SU-DHL-6 (cell line): ENCODE data around the gene CCDC102A.
"Not testable (repeated sequence)": the region's sequence is repeated elsewhere in the genome, so short reads cannot be mapped to it uniquely, and the experiment has no call there.

Experiments used
- EZH2phosphoT487 ChIP-seq: fragments of 200-600 bp; sonication (generic), shearing (Covaris generic); conservative IDR thresholded peaks from 2 replicates; pipeline ENCODE4 v1.6.1; 2018; ENCODE audit warnings: mild to moderate bottlenecking, antibody characterized with exemption, low read length, moderate library complexity, mixed read lengths
- TF ChIP-seq, protein P1 (sequence below): fragments of 200-600 bp; sonication (generic); IDR thresholded peaks from one replicate; pipeline ENCODE4 v1.5.1; 2017; ENCODE audit warnings: antibody characterized with exemption, mild to moderate bottlenecking, low read length, moderate library complexity; ENCODE audit not compliant: insufficient read depth, poor library complexity, severe bottlenecking

GRCh38 chr16:57568772-57569171 is 32.4 kb upstream of the CCDC102A start:
- TF ChIP-seq, protein P1, sequence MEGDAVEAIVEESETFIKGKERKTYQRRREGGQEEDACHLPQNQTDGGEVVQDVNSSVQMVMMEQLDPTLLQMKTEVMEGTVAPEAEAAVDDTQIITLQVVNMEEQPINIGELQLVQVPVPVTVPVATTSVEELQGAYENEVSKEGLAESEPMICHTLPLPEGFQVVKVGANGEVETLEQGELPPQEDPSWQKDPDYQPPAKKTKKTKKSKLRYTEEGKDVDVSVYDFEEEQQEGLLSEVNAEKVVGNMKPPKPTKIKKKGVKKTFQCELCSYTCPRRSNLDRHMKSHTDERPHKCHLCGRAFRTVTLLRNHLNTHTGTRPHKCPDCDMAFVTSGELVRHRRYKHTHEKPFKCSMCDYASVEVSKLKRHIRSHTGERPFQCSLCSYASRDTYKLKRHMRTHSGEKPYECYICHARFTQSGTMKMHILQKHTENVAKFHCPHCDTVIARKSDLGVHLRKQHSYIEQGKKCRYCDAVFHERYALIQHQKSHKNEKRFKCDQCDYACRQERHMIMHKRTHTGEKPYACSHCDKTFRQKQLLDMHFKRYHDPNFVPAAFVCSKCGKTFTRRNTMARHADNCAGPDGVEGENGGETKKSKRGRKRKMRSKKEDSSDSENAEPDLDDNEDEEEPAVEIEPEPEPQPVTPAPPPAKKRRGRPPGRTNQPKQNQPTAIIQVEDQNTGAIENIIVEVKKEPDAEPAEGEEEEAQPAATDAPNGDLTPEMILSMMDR = not testable (repeated sequence)
- TF ChIP-seq EZH2phosphoT487 = not testable (repeated sequence)
